ENCODE data around the gene DLGAP4. TPM values are rescaled to one million over a fixed set of nuclear protein-coding genes. Genes with fewer than 3 reads are reported as not detected.

Gene DLGAP4
- total RNA-seq, 1 experiment from 2014 or later, result 40.3 TPM

DNA sequence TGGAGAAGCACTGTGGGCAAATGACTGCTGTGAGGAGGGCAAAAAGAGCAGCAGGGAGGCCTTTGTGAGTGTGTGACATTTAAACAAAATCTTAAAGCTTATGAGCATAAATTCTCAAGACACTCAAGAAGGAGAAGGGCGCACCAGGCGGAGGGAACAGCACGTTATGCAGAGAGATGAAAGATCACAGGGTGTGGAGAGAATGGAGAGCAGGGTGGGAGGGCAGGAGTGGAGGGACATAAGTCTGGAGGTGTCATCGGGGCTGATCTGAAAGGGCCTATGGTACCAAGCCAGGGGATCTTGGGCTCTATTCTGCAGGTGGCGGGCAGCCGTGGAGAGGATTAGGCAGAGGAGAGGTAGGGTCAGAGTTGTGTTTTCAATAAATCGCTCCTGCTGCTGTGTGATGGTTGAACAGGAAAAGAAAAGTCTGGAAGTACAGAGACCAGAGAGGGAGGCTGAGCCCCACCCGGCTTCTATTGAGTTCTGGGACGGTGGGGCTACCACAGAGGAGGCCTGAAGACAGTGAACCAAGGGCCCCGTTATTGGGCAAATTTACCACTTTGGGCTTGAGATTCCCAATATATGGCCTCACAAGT, 24.3 kb upstream of the DLGAP4 start:
- Histone ChIP-seq H3K4me2 (ENCODE audit: low read length) (no peak overlapping the region), H3K9me3 (ENCODE audit: control insufficient read depth in 1 of 2, insufficient read depth in 1 of 2, low read depth in 1 of 2, low read length in 2 of 2) (no peaks in the 10 kb centered on the region), H2AFZ (ENCODE audit: low read depth, low read length, poor library complexity, severe bottlenecking) (no peak overlapping the region), H3K36me3 (ENCODE audit: control insufficient read depth in 1 of 2, insufficient read depth in 2 of 2, low read length in 2 of 2) (no peaks in the 10 kb centered on the region), H3K79me2 (ENCODE audit: insufficient read depth, low read length) (no peaks in the 10 kb centered on the region), H3K27me3 (ENCODE audit: insufficient read depth, low read length) (peaks cover 3% of the 10 kb centered on the region; the same call in 1 of the 2 replicates), H3K4me1 (ENCODE audit: control insufficient read depth in 1 of 2, insufficient read depth in 2 of 2, low read length in 2 of 2) (no peaks in the 10 kb centered on the region), H3K9ac (ENCODE audit: low read length) (no peak overlapping the region), H3K9me2 (ENCODE audit: insufficient read depth) (no peaks in the 10 kb centered on the region), H3K4me3 (replicated peaks in 1 of 2; ENCODE audit: low read depth in 1 of 2, low read length in 2 of 2) (no peak overlapping the region), H4K20me1 (ENCODE audit: insufficient read depth) (no peaks in the 10 kb centered on the region), H3K27ac (ENCODE audit: low read depth, low read length) (no peak overlapping the region)
- no peak for TF ChIP-seq SIN3A (IDR thresholded peaks at IDR 0.05; ENCODE audit: low read depth)
- no peak for TF ChIP-seq YY1 (IDR thresholded peaks at IDR 0.05; ENCODE audit: extremely low read depth, insufficient replicate concordance, low read depth, low read length)
- no peak for TF ChIP-seq ELF1 (IDR thresholded peaks at IDR 0.05; ENCODE audit: borderline replicate concordance, low read depth)
- TF ChIP-seq EGR1 (IDR thresholded peaks at IDR 0.05; ENCODE audit: low read depth), result no peak
- TF ChIP-seq ZFX (IDR thresholded peaks at IDR 0.05), result no peak
- TF ChIP-seq, protein P1, sequence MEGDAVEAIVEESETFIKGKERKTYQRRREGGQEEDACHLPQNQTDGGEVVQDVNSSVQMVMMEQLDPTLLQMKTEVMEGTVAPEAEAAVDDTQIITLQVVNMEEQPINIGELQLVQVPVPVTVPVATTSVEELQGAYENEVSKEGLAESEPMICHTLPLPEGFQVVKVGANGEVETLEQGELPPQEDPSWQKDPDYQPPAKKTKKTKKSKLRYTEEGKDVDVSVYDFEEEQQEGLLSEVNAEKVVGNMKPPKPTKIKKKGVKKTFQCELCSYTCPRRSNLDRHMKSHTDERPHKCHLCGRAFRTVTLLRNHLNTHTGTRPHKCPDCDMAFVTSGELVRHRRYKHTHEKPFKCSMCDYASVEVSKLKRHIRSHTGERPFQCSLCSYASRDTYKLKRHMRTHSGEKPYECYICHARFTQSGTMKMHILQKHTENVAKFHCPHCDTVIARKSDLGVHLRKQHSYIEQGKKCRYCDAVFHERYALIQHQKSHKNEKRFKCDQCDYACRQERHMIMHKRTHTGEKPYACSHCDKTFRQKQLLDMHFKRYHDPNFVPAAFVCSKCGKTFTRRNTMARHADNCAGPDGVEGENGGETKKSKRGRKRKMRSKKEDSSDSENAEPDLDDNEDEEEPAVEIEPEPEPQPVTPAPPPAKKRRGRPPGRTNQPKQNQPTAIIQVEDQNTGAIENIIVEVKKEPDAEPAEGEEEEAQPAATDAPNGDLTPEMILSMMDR (IDR thresholded peaks at IDR 0.05 in 2 of 3, conservative IDR thresholded peaks at IDR 0.05 in 1 of 3; ENCODE audit: borderline replicate concordance in 1 of 3, insufficient read depth in 1 of 3, low read depth in 2 of 3, low read length in 2 of 3), result no peak
- no peak for TF ChIP-seq SP1 (IDR thresholded peaks at IDR 0.05; ENCODE audit: low read depth)
- TF ChIP-seq CEBPB (IDR thresholded peaks at IDR 0.05; ENCODE audit: low read depth), result no peak
- no peak for TF ChIP-seq POLR2AphosphoS5 (IDR thresholded peaks at IDR 0.05; ENCODE audit: low read depth, low read length)
- no peak for TF ChIP-seq EZH2phosphoT487 (IDR thresholded peaks at IDR 0.05; ENCODE audit: borderline replicate concordance)
- no peak for TF ChIP-seq ZBTB33 (IDR thresholded peaks at IDR 0.05; ENCODE audit: extremely low read depth, insufficient replicate concordance, low read length)
- no peak for TF ChIP-seq SRF (IDR thresholded peaks at IDR 0.05; ENCODE audit: low read depth)
- ChIA-PET RAD21 (ENCODE audit: low non-redundant PET in 1 of 2, low total read pairs in 2 of 2, uncharacterized antibody in 2 of 2, unreplicated experiment in 2 of 2) (no interaction called here), POLR2A (no interaction called here), CTCF (no interaction called here)
- DNase-seq (ENCODE audit: low read depth, low spot score) (no peak), ATAC-seq (no peak)
- intact Hi-C loops (cut with micrococcal nuclease), result no loop called here
- no TSS peak for BruUV-seq (replicated peaks)
